Stimulated activated CD8-positive, alpha-beta memory T cell treated with anti-CD3 and anti-CD28 coated beads, Interleukin-7, amount 100 ng/mL, for 48 hours (primary cell): Measurements from ENCODE around the gene TMEM95.
"Not testable (repeated sequence)": the region's sequence is repeated elsewhere in the genome, so short reads cannot be mapped to it uniquely, and the experiment has no call there.

Experiments used
- DNase-seq, 2 donors: peaks; one replicate each; pipeline ENCODE4 v3.0.0-alpha.2; 2020; ENCODE audit warnings: low read depth in 1 of 2; ENCODE audit errors: extremely low read depth in 1 of 2

The TMEM95 gene

GRCh38 chr17:7323731-7324437 lies 31.1 kb upstream of the TMEM95 start:
- no peak for DNase-seq

GRCh38 chr17:7324438-7324779 lies 30.5 kb upstream of the TMEM95 start:
- no peak for DNase-seq

GRCh38 chr17:7325031-7325528 lies 29.9 kb upstream of the TMEM95 start:
- DNase-seq = no peak

- no peak for DNase-seq
These were observed 28.8 kb upstream of the TMEM95 start for GRCh38 chr17:7326186-7326585.

GRCh38 chr17:7327056-7327455 lies 27.9 kb upstream of the TMEM95 start:
- no peak for DNase-seq

- DNase-seq = no peak
These were observed 27.5 kb upstream of the TMEM95 start for GRCh38 chr17:7327501-7327900.

GRCh38 chr17:7328009-7328408 lies 26.9 kb upstream of the TMEM95 start:
- no peak for DNase-seq

GRCh38 chr17:7328840-7329373 lies 26.0 kb upstream of the TMEM95 start, which contains the start of gene NEURL4:
Gene NEURL4, minus strand, starts transcription at chr17:7329335. Its CDS starts 23 bp downstream, at chr17:7329312.
- DNase-seq = no peak

GRCh38 chr17:7329374-7329996 lies 25.5 kb upstream of the TMEM95 start:
- peak; percentile 93 to 95 for DNase-seq

GRCh38 chr17:7329997-7330637 lies 24.8 kb upstream of the TMEM95 start:
- peak in 1 of 2 donors; percentile 82 for DNase-seq

- no peak for DNase-seq
These were observed 24.3 kb upstream of the TMEM95 start for GRCh38 chr17:7330638-7331015.

- no peak for DNase-seq
These were observed 22.8 kb upstream of the TMEM95 start for GRCh38 chr17:7332111-7332510.

- not testable (repeated sequence) for DNase-seq
These were observed 22.3 kb upstream of the TMEM95 start for GRCh38 chr17:7332600-7333069.

GRCh38 chr17:7334938-7335538 lies 19.9 kb upstream of the TMEM95 start:
- no peak for DNase-seq

- not testable (repeated sequence) for DNase-seq
These were observed 19.2 kb upstream of the TMEM95 start for GRCh38 chr17:7335765-7336164.

- peak; percentile 70 to 89 for DNase-seq
These were observed 18.4 kb upstream of the TMEM95 start, which contains the start of gene ACAP1 for GRCh38 chr17:7336240-7337175. Gene ACAP1, plus strand, starts transcription at chr17:7336529. Its CDS starts 206 bp downstream, at chr17:7336735.

GRCh38 chr17:7337600-7337999 lies 17.4 kb upstream of the TMEM95 start:
- DNase-seq = not testable (repeated sequence)

GRCh38 chr17:7340179-7340578 lies 14.8 kb upstream of the TMEM95 start:
- DNase-seq = no peak

- no peak for DNase-seq
These were observed 13.1 kb upstream of the TMEM95 start for GRCh38 chr17:7341842-7342241.

GRCh38 chr17:7343250-7343649 lies 11.7 kb upstream of the TMEM95 start:
- DNase-seq = no peak
